ENCODE data around the gene GAS7.
A peak's percentile ranks its signal among the peaks of the same experiment; 100 is the strongest.

Gene GAS7

DNA sequence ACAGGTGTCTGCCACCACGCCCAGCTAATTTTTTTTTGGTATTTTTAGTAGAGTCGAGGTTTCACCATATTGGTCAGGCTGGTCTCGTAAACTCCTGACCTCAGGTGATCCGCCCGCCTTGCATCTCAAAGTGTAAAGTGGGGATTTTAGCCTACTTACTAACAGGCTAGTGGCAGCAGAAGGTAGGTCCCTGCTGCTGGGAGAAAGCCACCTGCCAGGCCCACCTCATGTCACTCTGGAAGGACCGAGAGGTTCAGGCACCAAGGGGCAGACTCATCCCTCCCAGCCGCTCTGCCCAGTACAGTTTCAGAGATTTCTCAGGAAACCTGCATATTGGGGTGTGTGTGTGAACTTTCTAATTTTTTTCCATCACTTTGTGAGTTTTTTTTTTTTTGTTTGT is 291.3 kb downstream of the GAS7 start:
- no peak for DNase-seq

GRCh38 chr17:9906616-9907015 is 291.8 kb downstream of the GAS7 start:
- DNase-seq, result no peak

DNA sequence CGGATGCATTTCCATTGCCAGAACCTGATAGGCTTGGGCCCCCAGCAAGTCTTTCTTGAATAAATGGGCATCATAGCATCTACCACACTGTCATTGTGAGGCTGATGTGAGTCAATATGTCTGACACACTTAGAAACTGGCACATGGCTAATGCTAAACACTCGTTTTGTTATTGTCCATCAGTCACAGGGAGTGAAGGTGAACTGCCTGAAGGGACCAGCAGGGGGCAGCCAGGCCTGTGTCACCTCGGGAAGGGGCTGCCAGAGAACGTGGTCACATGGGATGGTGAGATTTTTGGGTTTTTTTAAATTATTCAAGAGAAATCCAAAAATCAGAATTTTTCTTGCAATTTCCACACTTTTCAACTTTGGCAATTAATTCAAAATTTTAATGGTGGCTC is 292.5 kb downstream of the GAS7 start:
- DNase-seq, result peak in 1 of 5 experiments; percentile 9

GRCh38 chr17:9905078-9905415 is 293.4 kb downstream of the GAS7 start, which contains the start of gene RCVRN:
Gene RCVRN, minus strand, starts transcription at chr17:9905271. Its CDS starts 91 bp downstream, at chr17:9905180.
- no peak for DNase-seq

DNA sequence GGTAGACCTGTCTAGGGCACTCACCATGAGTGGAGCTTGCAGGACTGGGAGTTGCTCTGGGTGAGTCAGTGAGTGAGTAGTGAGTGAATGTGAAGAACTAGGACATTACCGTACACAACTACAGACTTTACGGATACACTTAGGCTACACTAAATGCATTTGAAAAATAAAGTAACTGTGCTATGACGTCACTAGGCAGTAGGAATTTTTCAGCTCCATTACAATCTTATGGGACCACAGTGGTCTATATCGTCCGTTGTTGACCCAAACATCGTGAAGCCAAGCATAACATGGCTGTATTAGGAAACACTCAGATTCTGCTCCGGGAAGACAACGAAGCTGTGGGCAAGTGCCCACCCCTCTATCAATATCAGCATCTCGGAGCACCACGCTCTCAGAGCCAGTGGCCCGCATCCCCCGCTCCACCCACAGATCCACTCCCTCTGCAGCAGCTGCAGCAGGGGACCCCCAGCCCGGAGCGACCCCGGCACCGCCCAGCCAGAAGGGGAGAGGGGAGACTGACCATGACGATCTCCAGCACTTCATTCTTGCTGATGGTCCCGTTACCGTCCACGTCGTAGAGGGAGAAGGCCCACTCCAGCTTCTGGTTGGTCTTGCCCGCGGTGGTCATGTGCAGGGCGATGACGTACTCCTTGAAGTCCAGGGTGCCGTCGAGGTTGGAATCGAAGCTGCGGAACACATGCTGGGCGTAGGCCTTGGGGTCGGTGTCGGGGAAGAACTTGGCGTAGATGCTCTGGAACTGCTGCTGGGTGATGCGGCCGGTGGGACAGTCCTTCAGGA is 293.9 kb downstream of the GAS7 start:
- no peak for DNase-seq

DNA sequence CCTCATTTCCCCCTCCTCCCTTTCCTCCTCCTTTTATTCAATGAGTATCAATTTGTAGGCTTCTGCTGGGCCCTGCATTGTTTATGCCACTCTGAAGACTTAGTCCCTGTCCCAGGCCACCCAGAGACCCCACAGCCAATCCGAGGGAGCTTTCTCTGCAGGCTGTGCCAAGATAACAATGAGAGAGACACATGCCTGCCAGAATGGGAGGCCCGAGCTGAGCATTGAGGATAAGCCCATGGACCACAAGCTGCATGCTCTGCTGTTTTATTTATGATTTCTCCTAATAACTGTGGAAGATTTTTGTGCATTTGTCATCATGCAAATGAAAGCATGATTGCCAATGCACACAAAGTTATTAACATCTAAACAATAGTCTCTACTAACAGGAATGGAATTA is 296.3 kb downstream of the GAS7 start:
- DNase-seq, result no peak

- no peak for DNase-seq
Observed at GRCh38 chr17:9900784-9901183, 297.6 kb downstream of the GAS7 start.

DNA sequence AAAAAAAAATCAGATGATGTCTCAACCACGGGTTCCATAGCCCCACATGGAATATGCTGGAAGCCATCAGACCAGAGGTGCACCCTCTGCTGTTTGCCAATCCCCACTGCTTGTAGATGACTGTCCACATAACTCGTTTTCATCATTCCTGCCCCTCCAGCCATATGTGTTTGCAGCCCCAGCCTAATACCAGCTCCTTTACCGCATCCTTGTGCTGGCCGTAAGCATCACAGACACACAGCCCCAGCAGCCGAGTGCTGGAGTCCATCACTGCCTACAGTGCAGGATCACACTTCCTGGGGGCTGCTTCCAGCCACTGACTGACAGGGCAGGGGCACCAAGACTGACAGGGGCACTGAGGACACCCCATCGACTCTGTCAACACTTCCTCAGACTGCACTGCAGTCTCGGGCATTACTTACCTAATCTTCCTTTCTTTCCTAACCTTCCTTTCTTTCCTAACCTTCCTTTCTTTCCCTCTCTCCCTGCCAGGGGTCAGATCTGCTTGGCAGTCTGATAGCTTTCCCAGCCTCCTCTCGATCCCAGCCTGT is 298.3 kb downstream of the GAS7 start:
- DNase-seq, result no peak

DNA sequence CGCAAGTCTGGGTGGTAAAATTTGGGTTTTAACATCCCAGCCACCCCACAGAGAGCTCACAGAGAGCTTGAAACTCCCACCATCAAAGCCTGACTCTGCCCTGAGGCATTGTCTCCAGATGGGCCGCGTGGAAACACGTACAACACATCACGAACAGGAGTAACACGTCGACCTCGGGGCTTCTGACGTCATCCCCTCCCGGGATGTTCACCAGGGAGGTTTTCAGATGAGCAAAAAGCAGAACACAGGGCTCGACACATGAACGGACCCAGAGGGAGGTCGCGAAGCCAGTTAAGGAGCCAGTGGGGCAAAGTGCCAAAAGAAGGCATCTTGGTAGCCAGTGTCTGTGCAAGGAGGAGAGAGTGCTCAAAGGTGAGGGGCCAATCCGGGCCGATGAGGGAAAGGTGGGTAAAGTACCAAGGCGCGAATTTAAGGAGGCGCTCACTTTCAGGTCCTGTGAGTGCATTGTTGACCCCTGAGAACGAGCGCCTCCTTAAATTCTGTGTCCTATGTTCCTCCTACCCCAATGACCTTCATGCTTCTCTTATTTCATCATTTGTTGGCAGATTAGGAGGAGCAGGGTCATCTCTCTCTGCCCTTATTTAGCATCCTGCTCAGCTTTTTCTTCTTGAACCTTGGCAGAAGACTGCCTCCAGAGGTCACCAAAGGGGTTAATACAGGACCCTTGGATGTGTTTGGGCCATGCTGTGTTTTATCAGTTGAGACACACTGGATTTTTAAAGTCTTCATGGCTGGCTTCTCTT is 298.9 kb downstream of the GAS7 start:
- DNase-seq, result no peak

DNA sequence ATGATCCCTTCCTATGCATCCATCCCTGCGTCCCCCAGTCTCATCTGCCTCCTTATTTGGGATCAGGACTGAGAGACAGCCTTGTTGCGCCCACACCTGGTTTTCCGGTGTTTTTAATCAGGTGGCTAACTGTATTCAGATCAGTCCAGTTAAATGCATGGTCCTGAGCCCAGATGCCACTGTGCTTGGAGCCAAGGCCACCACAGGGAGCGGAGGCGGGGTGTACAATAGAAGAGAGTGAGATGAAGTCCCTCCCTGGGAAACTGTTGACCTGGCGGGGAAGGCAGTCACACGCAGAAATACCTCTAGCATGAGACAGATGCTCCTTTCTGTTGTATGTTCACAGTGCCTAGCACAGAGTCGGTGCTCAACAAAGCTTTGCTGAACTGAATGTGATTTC is 299.6 kb downstream of the GAS7 start:
- no peak for DNase-seq

GRCh38 chr17:9897372-9897968 is 300.9 kb downstream of the GAS7 start:
- DNase-seq, result no peak

DNA sequence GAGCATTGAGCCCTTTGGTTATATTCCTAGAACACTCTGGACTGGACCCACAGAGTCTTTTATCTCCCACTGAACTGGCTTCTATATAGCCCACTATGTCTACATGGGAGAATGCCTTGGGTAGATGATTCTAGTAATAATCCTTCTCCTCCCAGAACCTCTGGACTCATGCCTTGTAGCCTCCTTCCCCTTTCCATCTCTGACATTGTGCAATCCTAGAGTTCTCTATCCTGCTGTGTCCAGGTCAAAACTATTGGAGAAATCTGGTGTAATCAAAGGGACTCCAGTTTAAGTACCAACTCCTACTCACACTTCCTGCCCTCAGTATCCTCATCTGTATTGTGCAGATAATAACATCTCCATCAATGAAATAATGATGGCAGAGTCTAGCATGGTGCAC is 302.5 kb downstream of the GAS7 start:
- DNase-seq, result no peak

GRCh38 chr17:9894231-9894630 is 304.2 kb downstream of the GAS7 start:
- no peak for DNase-seq

GRCh38 chr17:9893411-9894012 is 304.9 kb downstream of the GAS7 start:
- DNase-seq, result no peak

DNA sequence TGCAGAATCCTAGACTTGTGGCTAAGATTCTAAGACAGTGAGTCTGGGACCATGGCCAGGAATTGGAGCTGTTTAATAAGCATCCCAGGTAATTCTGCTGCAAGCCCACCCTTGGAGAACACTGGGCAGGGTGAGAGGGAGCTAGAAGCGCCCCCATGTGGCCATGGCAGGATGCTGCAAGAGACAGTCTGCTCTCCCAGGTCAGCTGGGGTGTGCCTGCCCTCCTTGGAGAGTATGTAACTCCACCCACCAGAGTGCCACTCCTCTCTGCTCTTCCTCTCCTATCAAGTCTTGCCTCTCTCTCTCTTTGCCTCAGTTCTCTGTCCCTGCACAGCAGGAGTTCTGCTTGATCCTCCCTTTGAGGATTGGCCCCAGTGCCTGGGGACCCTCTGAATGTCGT is 308.3 kb downstream of the GAS7 start:
- peak in 1 of 5 experiments; percentile 35 for DNase-seq

GRCh38 chr17:9887508-9887907 is 310.9 kb downstream of the GAS7 start:
- no peak for DNase-seq

- DNase-seq, result no peak
Observed at GRCh38 chr17:9886141-9886930, 312.1 kb downstream of the GAS7 start.

DNA sequence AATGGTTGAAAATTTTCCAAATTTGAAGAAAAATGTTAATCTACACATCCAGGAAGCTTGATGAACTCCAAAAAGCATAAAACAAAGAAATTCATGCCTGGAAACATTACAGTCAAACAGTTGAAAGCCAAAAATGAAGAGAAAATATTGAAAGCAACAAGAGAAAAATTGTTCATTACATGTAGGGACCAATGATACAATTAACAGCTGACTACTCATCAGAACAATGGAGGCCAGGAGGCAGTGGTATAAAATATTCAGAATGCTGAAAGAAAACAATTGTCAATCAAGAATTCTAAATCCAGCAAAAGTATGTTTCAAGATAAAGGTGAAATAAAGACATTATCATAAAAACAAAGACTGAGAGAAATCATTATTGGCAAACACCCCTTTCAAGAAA is 315.0 kb downstream of the GAS7 start:
- DNase-seq, result no peak

DNA sequence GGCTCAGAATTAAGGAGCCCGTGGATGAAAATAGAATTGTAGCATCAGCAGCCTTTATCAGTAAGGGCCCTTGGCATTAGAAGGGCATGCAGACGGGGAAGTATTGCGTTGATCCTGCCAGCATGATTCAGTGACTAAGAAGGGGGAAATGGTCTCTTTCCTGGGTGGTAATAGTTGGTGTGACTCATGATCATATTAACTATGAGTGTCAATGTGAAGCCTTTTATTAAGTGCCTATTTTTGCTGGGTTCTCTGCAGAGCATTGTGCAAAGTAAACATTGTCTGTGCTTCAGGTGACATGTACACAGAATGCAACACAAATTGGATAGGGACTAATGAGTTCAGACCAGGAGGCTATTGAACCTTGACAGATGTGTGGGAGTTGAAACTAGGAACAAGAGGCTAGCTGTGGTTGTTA is 317.8 kb downstream of the GAS7 start:
- DNase-seq, result no peak

GRCh38 chr17:9878786-9879525 is 319.4 kb downstream of the GAS7 start:
- no peak for DNase-seq

DNA sequence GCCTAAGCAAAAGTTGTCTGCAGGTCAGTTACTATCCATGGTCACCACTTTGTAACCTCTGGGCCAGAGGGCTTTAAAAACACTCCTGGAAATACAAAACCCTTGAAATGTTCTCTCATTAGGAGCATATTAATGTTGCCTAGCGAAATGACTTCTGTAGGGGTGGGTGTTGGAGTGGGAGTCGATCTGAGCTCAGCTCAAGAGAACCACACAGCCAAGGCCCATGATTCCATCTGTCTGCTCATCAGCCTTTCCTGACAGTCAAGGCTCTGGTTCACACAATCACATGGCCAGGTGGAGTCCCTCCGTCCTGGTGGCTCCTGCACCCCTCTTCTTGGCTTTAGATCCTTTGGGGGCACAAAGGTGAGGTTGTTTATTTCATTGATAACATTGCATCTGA is 320.1 kb downstream of the GAS7 start:
- DNase-seq, result no peak

- no peak for DNase-seq
Observed at GRCh38 chr17:9875441-9875840, 323.0 kb downstream of the GAS7 start.
